GM12878 (cell line): ENCODE data around the gene FURIN. TPM values are rescaled to one million over a fixed set of nuclear protein-coding genes. Genes with fewer than 3 reads are reported as not detected.

Experiments used
- ATAC-seq: fragments of 200-7000 bp; cut with Tn5 transposase; 3 replicates; pipeline ENCODE4 v1.9.1; 2020; ENCODE audit warnings: mild to moderate bottlenecking, moderate library complexity
- BruUV-seq: library from RNA; stranded (reverse); fragments of 400-500 nt; replicated peaks from 2 replicates; lab custom pipeline; 2021; lab: Mats Ljungman, UMichigan
- CTCF ChIA-PET: fragments of 300-600 bp; sonication (Branson Sonifier 250); formaldehyde crosslinking; extraction: SDS; loops from one replicate; lab custom pipeline; 2021; ENCODE audit warnings: inconsistent platforms; lab: Yijun Ruan, JAX
- POLR2A ChIA-PET: fragments of 350-600 bp; formaldehyde crosslinking; extraction: SDS; loops from one replicate; lab custom pipeline; 2021; ENCODE audit warnings: inconsistent platforms; lab: Charles Lee
- RAD21 ChIA-PET: fragments of 300-600 bp; sonication (Branson Sonifier 250); formaldehyde crosslinking; loops from one replicate; lab custom pipeline; 2023; ENCODE audit warnings: antibody characterized with exemption; ENCODE audit not compliant: unreplicated experiment; lab: Charles Lee
- SMC1A ChIA-PET: fragments of 300-600 bp; sonication (Branson Sonifier 250); formaldehyde crosslinking; loops from one replicate; lab custom pipeline; 2023; ENCODE audit not compliant: unreplicated experiment, uncharacterized antibody; lab: Charles Lee
- DNase-seq: peaks from one replicate; pipeline ENCODE4 v3.0.0-alpha.2; 2011; ENCODE audit warnings: low read depth, low spot score
- FAIRE-seq: peaks from 3 replicates; lab custom pipeline; 2011; peaks lifted over from hg19 to GRCh38; lab: Jason Lieb, UNC
- H2AFZ ChIP-seq: 2 replicates; pipeline ENCODE4 v1.6.0; 2011; ENCODE audit warnings: low read depth, low read length, control low read depth; ENCODE audit not compliant: control insufficient read depth
- H3K27ac ChIP-seq: 2 replicates; pipeline ENCODE4 v1.5.1; 2011; ENCODE audit warnings: control low read depth; ENCODE audit not compliant: control insufficient read depth, insufficient read depth
- H3K27me3 ChIP-seq, 2 experiments: replicated peaks in 1 of 2; 2 replicates each; pipeline versions ENCODE4 v1.6.0 to v1.6.1; 2011; ENCODE audit warnings: low read length in 1 of 2; ENCODE audit not compliant: control insufficient read depth in 2 of 2, insufficient read depth in 2 of 2
- H3K36me3 ChIP-seq, 2 experiments: 2 replicates each; pipeline ENCODE4 v1.5.1; 2011; ENCODE audit warnings: low read length in 1 of 2; ENCODE audit not compliant: control insufficient read depth in 2 of 2, insufficient read depth in 2 of 2
- H3K4me1 ChIP-seq: 2 replicates; pipeline ENCODE4 v1.6.1; 2011; ENCODE audit warnings: mild to moderate bottlenecking, low read length, moderate library complexity, mixed read lengths; ENCODE audit not compliant: control insufficient read depth, insufficient read depth
- H3K4me2 ChIP-seq: 2 replicates; pipeline ENCODE4 v1.6.0; 2011; ENCODE audit warnings: control low read depth; ENCODE audit not compliant: control insufficient read depth, insufficient read depth
- H3K4me3 ChIP-seq: fragments of 200-600 bp; sonication (generic); 2 replicates; pipeline ENCODE4 v1.5.1; 2016
- H3K79me2 ChIP-seq: 2 replicates; pipeline ENCODE4 v1.6.0; 2011; ENCODE audit warnings: low read length; ENCODE audit not compliant: control insufficient read depth, insufficient read depth
- H3K9ac ChIP-seq: 2 replicates; pipeline ENCODE4 v1.8.0; 2011; ENCODE audit warnings: low read length, control low read depth, mixed read lengths; ENCODE audit not compliant: control insufficient read depth, insufficient read depth
- H3K9me3 ChIP-seq: replicated peaks from 3 replicates; pipeline ENCODE4 v1.5.1; 2011; ENCODE audit warnings: mild to moderate bottlenecking, low read length; ENCODE audit not compliant: control insufficient read depth, insufficient read depth
- H4K20me1 ChIP-seq: 2 replicates; pipeline ENCODE4 v1.6.0; 2011; ENCODE audit not compliant: control insufficient read depth, insufficient read depth
- CEBPB ChIP-seq, 2 experiments: fragments of 150-350 bp in 1 of 2; IDR thresholded peaks; 2 replicates each; pipeline ENCODE4 v1.6.1; 2012 to 2014; ENCODE audit warnings: low read depth in 2 of 2, low read length in 2 of 2, borderline replicate concordance in 1 of 2, inconsistent platforms in 1 of 2
- HDAC6 ChIP-seq: fragments of 200-600 bp; sonication (generic); IDR thresholded peaks from one replicate; pipeline ENCODE4 v1.8.0; 2017; ENCODE audit warnings: antibody characterized with exemption; ENCODE audit not compliant: unreplicated experiment
- IKZF2 ChIP-seq, 2 experiments: fragments of 450-650 bp; IDR thresholded peaks; 2 replicates each; pipeline ENCODE4 v1.6.1; 2017; ENCODE audit warnings: mild to moderate bottlenecking in 2 of 2, moderate library complexity in 2 of 2
- POLR2A ChIP-seq: IDR thresholded peaks from 2 replicates; pipeline ENCODE4 v1.6.1; 2011; ENCODE audit warnings: low read depth, mild to moderate bottlenecking, low read length
- WGBS: methylation state at CpG from one replicate; pipeline ENCODE4 v1.1.6; 2016; ENCODE audit warnings: low lambda C conversion rate; ENCODE audit not compliant: insufficient replicate concordance, insufficient coverage; ENCODE audit errors: missing lambda C conversion rate; 5-methylcytosine and 5-hydroxymethylcytosine counted together
- in situ Hi-C: fragments of 300-500 bp; cut with MboI; formaldehyde crosslinking; loops from 9 replicates; pipeline ENCODE4 v1.14.3; 2018; ENCODE audit warnings: mixed read lengths
- intact Hi-C: fragments of 100-400 bp; cut with micrococcal nuclease; formaldehyde crosslinking; loops from one replicate; pipeline ENCODE4 v1.14.2; 2022; ENCODE audit not compliant: unreplicated experiment
- polyA plus RNA-seq, 11 experiments: library from polyadenylated mRNA; depleted of rRNA in 4 of 11; unstranded in 6 of 11; stranded (reverse) in 5 of 11; fragments of >200 nt; fragmentation: Nextera tagmentation in 4 of 11; fragmentation: Illumina TruSeq in 1 of 11; extraction: Ambion mirVana in 4 of 11; extraction: Trizol in 1 of 11; gene quantifications; 1 replicate in 1 of 11; 2 replicates in 10 of 11; pipeline versions ENCODE4 v1.2.1 to v1.2.3, GENCODE V29; 2011 to 2016; ENCODE audit warnings: inconsistent platforms in 2 of 11, missing spikeins in 2 of 11, low read depth in 1 of 11
- total RNA-seq, 4 experiments: library from RNA; depleted of rRNA in 3 of 4; stranded (reverse); fragments of >200 nt in 3 of 4; fragmentation: Illumina TruSeq in 1 of 4; extraction: Trizol in 1 of 4; gene quantifications; 2 replicates each; pipeline versions ENCODE4 v1.2.1 to v1.2.3, GENCODE V29; 2013 to 2021

The FURIN gene
- total and polyA plus RNA-seq, 10 of the 15 experiments (the other 5 are each of a cell fraction or from before 2014, with no cell fraction given): 0.47 to 39.9 (median 8.0) TPM

DNA sequence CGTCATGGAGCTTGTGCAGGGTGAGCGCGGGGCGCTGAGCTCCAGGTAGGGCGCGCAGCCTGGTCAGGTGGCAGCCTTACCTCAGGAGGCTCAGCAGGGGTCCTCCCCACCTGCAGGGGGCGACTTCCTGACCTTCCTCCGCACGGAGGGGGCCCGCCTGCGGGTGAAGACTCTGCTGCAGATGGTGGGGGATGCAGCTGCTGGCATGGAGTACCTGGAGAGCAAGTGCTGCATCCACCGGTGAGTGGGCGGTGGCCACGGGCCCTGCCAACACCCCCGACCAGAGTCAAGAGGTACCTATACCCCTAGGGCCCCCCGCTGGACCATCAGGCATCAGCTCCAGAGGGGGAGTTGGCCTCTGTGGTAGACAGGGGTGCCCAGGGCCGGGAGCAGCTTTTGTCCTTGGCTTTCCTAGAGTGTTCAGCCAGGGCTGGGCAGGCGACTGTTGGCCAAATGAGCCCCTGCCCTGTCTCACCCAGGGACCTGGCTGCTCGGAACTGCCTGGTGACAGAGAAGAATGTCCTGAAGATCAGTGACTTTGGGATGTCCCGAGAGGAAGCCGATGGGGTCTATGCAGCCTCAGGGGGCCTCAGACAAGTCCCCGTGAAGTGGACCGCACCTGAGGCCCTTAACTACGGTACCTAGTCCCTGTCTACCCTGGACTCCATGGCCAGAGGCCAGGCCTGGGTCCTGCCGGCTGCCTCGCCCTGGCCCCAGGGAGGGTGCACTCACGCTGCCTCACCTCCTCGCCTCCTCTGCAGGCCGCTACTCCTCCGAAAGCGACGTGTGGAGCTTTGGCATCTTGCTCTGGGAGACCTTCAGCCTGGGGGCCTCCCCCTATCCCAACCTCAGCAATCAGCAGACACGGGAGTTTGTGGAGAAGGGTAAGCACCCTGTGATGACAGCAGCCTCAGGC is 25.0 kb downstream of the FURIN start:
- no TSS peak for BruUV-seq
- H3K27ac ChIP-seq: no peak overlapping the region
- TF ChIP-seq IKZF2 (IDR thresholded peaks at IDR 0.05) (no peak), POLR2A (peak; percentile 18; the same call in 1 of the 2 replicates), CEBPB (IDR thresholded peaks at IDR 0.05; ENCODE audit: borderline replicate concordance in 1 of 2, low read depth in 2 of 2, low read length in 2 of 2) (no peak), HDAC6 (no peak)
- TF ChIP-seq, all 136 proteins: peak for 1
- H3K4me3 ChIP-seq: no peak overlapping the region
- H3K79me2 ChIP-seq: no peaks in the 10 kb centered on the region
- no peaks in the 10 kb centered on the region for H3K9me3 ChIP-seq
- H3K9ac ChIP-seq: no peak overlapping the region
- H3K36me3 ChIP-seq: no peaks in the 10 kb centered on the region; a peak in 2 of 4 replicates
- intact Hi-C loops (no loop called here), in situ Hi-C loops (no loop called here)
- ChIA-PET SMC1A (interaction anchor here (0.9 kb wide), 1 partner anchor 39 kb away, joined by 4 read pairs; the partner anchor contains the start of gene HDDC3), RAD21 (interaction anchor here (0.9 to 5.0 kb wide), 2 partner anchors 37 to 402 kb away, joined by 3 to 58 read pairs; partner anchors contain the start of gene HDDC3), CTCF (interaction anchor here (4.8 to 15.1 kb wide), 2 partner anchors 7 to 36 kb away, joined by 34 to 480 read pairs; partner anchors contain the start of genes HDDC3 and UNC45A), POLR2A (interaction anchor here (0.5 to 5.4 kb wide), 2 partner anchors 37 to 374 kb away, joined by 3 to 29 read pairs; partner anchors contain the start of gene HDDC3)
- H3K4me2 ChIP-seq: no peak overlapping the region
- H3K27me3 ChIP-seq: no peaks in the 10 kb centered on the region
- 94% methylated on average over 28 of the region's 33 CpGs for WGBS
- FAIRE-seq (no peak), DNase-seq (no peak), ATAC-seq (no peak)
- no peaks in the 10 kb centered on the region for H4K20me1 ChIP-seq
- peaks cover 17% of the 10 kb centered on the region for H3K4me1 ChIP-seq
- no peak overlapping the region for H2AFZ ChIP-seq
